Right cardiac atrium (tissue), 5 donors: ENCODE data around the gene JPH4. TPM values are rescaled to one million over a fixed set of nuclear protein-coding genes. Genes with fewer than 3 reads are reported as not detected.
"Not testable (repeated sequence)": the region's sequence is repeated elsewhere in the genome, so short reads cannot be mapped to it uniquely, and the experiment has no call there.

ENCODE experiments used
- ATAC-seq, 2 donors: fragments of 200-7000 bp; cut with Tn5 transposase; one replicate each; pipeline versions ENCODE4 v1.8.0 to v1.9.1; 2020; ENCODE audit warnings: moderate library complexity in 2 of 2, mild to moderate bottlenecking in 1 of 2
- DNase-seq, 3 donors: peaks; one replicate each; pipeline ENCODE4 v3.0.0-alpha.2; 2020
- H3K27ac ChIP-seq: one replicate; pipeline ENCODE4 v1.5.1; 2013; ENCODE audit warnings: mild to moderate bottlenecking, low read length, control low read depth, moderate library complexity
- H3K27me3 ChIP-seq: one replicate; pipeline ENCODE4 v1.6.1; 2013; ENCODE audit not compliant: control insufficient read depth, insufficient read depth
- H3K4me1 ChIP-seq: one replicate; pipeline ENCODE4 v1.6.1; 2013; ENCODE audit warnings: low read length; ENCODE audit not compliant: control insufficient read depth, insufficient read depth
- H3K4me3 ChIP-seq: one replicate; pipeline ENCODE4 v1.5.1; 2013; ENCODE audit warnings: low read length, control low read depth
- H3K9me3 ChIP-seq: one replicate; pipeline ENCODE4 v1.6.1; 2013; ENCODE audit warnings: low read length; ENCODE audit not compliant: control insufficient read depth
- WGBS: extraction: QIAGEN DNeasy Blood & Tissue Kit; methylation state at CpG from one replicate; pipeline ENCODE4 v1.1.7; 2013; 5-methylcytosine and 5-hydroxymethylcytosine counted together
- intact Hi-C, 4 donors: fragments of 100-400 bp; cut with DNase I; formaldehyde crosslinking; loops; one replicate each; pipeline versions ENCODE4 v1.11.0 to v1.14.0; 2022 to 2023
- polyA plus RNA-seq: library from polyadenylated mRNA; stranded (reverse); fragments of 200-250 nt; gene quantifications from one replicate; pipeline ENCODE4 v1.2.3, GENCODE V29; 2013
- total RNA-seq, 4 donors: library from RNA; stranded (reverse); fragmentation: NEBNext Ultra II Directional; extraction: Animal tissue kit (Norgen Biotek cat#: 25700); gene quantifications; one replicate each; pipeline ENCODE4 v1.2.1, GENCODE V29; 2021
- donor health status: healthy with polysubstance abuse.
- donor health status: DM: no; HTN: yes; CAD: no.
- donor health status: DM: no; HTN: no; CAD: no.
- donor health status: DM: no; HTN: yes; CAD: no; lungs with severe emphysema.
- donor health status: DM: yes; HTN: yes; CAD: no.

The JPH4 gene
- total and polyA plus RNA-seq, 5 donors, result 0.11 to 0.38 (median 0.23) TPM

GRCh38 chr14:23617539-23617938 is 38.9 kb upstream of the JPH4 start:
- no peaks in the 10 kb centered on the region for H3K4me1 ChIP-seq
- no peaks in the 10 kb centered on the region for H3K9me3 ChIP-seq
- no peaks in the 10 kb centered on the region for H3K27me3 ChIP-seq
- 81% methylated on average over 1 of the region's 1 CpG for WGBS
- no peak for DNase-seq
- H3K4me3 ChIP-seq, result no peak overlapping the region
- ATAC-seq, result no peak
- intact Hi-C loops, result no loop called here
- H3K27ac ChIP-seq, result no peak overlapping the region

- 44% methylated on average over 5 of the region's 5 CpGs for WGBS
- Histone ChIP-seq H3K27me3 (no peaks in the 10 kb centered on the region), H3K9me3 (no peaks in the 10 kb centered on the region), H3K27ac (no peak overlapping the region), H3K4me3 (no peak overlapping the region), H3K4me1 (no peaks in the 10 kb centered on the region)
- ATAC-seq (no peak), DNase-seq (no peak)
- intact Hi-C loops, result no loop called here
These were observed 37.3 kb upstream of the JPH4 start for GRCh38 chr14:23615856-23616255.

DNA sequence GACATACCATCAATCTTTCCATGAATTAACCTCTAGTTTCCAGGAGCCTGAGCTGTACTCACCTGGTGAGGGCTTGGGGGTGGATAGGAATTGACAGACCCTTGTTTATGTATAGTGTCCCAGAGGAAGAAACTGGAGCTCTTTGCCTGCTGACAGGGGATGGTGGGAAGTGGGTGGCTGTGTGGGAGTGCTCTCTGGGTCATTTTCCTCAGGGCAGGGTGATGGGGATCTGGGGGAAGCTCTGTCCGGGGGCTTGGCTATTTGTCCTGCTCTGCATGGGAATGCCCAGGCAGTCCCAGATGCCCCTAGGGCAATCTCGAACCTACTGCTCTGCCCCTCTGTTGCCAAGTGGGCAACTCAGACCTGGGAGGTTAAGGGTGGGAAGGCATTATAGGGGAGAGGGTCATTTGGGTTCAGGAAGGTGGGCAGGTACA is 35.8 kb upstream of the JPH4 start:
- intact Hi-C loops, result no loop called here
- no peak overlapping the region for H3K27ac ChIP-seq
- H3K4me1 ChIP-seq, result no peaks in the 10 kb centered on the region
- no peak overlapping the region for H3K4me3 ChIP-seq
- no peaks in the 10 kb centered on the region for H3K9me3 ChIP-seq
- WGBS, result 53% methylated on average over 2 of the region's 2 CpGs
- H3K27me3 ChIP-seq, result no peaks in the 10 kb centered on the region
- ATAC-seq, result no peak
- no peak for DNase-seq

- no peak overlapping the region for H3K27ac ChIP-seq
- intact Hi-C loops, result no loop called here
- H3K9me3 ChIP-seq, result no peaks in the 10 kb centered on the region
- 84% methylated on average over 6 of the region's 6 CpGs for WGBS
- DNase-seq (no peak), ATAC-seq (no peak)
- H3K27me3 ChIP-seq, result no peaks in the 10 kb centered on the region
- H3K4me1 ChIP-seq, result no peaks in the 10 kb centered on the region
- no peak overlapping the region for H3K4me3 ChIP-seq
These were observed 34.9 kb upstream of the JPH4 start for GRCh38 chr14:23613242-23614070.

DNA sequence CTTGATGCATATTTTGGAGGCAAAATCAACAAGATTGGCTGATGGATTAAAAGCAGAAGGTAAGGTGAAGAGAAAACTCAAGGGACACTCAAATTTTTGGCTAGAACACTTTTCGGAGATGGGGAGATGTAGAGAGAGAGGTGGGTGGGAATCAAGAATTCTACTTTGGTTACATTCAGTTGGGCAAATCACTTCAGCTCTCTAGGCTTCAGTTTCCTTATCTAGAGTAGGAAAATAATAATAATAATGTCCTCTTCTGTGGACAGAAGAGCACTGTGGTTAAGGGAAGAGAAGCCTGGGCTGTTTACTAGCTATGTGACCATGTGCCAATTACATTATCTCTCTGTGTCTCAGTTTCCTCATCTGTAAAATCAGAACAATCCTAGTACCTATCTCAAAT is 34.2 kb upstream of the JPH4 start:
- DNase-seq, result no peak
- no peak for ATAC-seq
- 96% methylated on average over 1 of the region's 1 CpG for WGBS
- intact Hi-C loops, result no loop called here
- Histone ChIP-seq H3K27ac (no peak overlapping the region), H3K4me1 (no peaks in the 10 kb centered on the region), H3K27me3 (no peaks in the 10 kb centered on the region), H3K4me3 (no peak overlapping the region), H3K9me3 (no peaks in the 10 kb centered on the region)

- intact Hi-C loops, result no loop called here
- H3K27me3 ChIP-seq, result no peaks in the 10 kb centered on the region
- ATAC-seq (no peak), DNase-seq (no peak)
- 62% methylated on average over 4 of the region's 4 CpGs for WGBS
- no peak overlapping the region for H3K4me3 ChIP-seq
- no peaks in the 10 kb centered on the region for H3K4me1 ChIP-seq
- H3K27ac ChIP-seq, result no peak overlapping the region
- no peaks in the 10 kb centered on the region for H3K9me3 ChIP-seq
These were observed 33.8 kb upstream of the JPH4 start for GRCh38 chr14:23612354-23612732.

DNA sequence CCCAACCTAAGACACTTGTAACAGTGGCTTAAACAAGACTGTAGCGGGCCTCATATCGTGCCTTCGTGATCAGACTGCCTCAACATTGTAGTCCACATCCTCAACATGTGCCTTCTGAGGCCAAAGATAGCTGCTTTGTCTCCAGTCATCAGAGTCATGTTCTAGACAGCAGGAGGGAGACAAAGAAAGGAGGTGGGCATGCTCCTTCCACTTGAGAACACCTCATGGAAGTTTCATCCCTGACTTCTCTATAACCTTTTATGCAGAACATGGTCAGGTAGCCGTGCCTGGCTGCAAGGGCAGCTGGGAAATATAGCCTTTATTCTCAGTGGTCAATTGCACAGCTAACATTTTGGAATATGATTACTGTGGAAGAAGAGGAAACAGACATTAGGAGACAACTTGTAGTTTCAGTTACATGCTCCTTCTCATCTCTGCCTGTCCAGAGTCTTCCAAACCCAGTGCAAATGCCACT is 32.3 kb upstream of the JPH4 start:
- Histone ChIP-seq H3K27ac (no peak overlapping the region), H3K4me3 (no peak overlapping the region), H3K9me3 (no peaks in the 10 kb centered on the region), H3K4me1 (no peaks in the 10 kb centered on the region), H3K27me3 (no peaks in the 10 kb centered on the region)
- intact Hi-C loops, result no loop called here
- 53% methylated on average over 4 of the region's 4 CpGs for WGBS
- no peak for ATAC-seq
- DNase-seq, result no peak

GRCh38 chr14:23610090-23610814 is 31.7 kb upstream of the JPH4 start:
- no peaks in the 10 kb centered on the region for H3K9me3 ChIP-seq
- no peak overlapping the region for H3K4me3 ChIP-seq
- intact Hi-C loops, result no loop called here
- H3K27ac ChIP-seq, result no peak overlapping the region
- ATAC-seq, result no peak
- H3K27me3 ChIP-seq, result no peaks in the 10 kb centered on the region
- WGBS, result 50% methylated on average over 2 of the region's 2 CpGs
- DNase-seq, result no peak
- no peaks in the 10 kb centered on the region for H3K4me1 ChIP-seq

- H3K4me1 ChIP-seq, ATAC-seq, H3K4me3 ChIP-seq, DNase-seq, H3K27me3 ChIP-seq, H3K27ac ChIP-seq, intact Hi-C loops, H3K9me3 ChIP-seq: not testable (repeated sequence)
- WGBS, result 63% methylated on average over 7 of the region's 7 CpGs
These were observed 31.0 kb upstream of the JPH4 start for GRCh38 chr14:23609411-23610089.

DNA sequence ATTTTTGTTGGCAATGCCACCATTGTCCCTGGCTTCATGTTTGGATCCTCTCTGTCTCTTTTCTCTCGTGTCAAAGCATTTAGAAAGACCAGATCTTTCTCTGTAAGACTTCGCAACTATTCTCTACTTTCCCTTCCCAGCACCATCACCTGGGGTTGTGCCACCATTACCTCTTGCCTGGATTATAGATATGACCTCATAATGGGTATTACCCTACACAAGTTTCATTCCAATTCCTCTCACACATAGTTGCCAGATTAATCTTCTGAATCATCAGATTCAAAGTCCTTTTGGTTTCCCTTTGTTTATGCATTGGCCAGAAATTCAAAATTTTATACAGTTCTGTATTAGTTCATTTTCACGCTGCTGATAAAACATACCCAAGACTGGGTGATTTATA is 30.4 kb upstream of the JPH4 start:
- no peak for DNase-seq
- 81% methylated on average over 3 of the region's 3 CpGs for WGBS
- no peaks in the 10 kb centered on the region for H3K9me3 ChIP-seq
- intact Hi-C loops, result no loop called here
- no peak for ATAC-seq
- no peak overlapping the region for H3K4me3 ChIP-seq
- H3K27me3 ChIP-seq, result no peaks in the 10 kb centered on the region
- no peak overlapping the region for H3K27ac ChIP-seq
- no peaks in the 10 kb centered on the region for H3K4me1 ChIP-seq

GRCh38 chr14:23608454-23608853 is 29.9 kb upstream of the JPH4 start:
- intact Hi-C loops, result no loop called here
- WGBS, result 23% methylated on average over 1 of the region's 1 CpG
- Histone ChIP-seq H3K27ac (no peak overlapping the region), H3K9me3 (no peaks in the 10 kb centered on the region), H3K4me1 (no peaks in the 10 kb centered on the region), H3K27me3 (no peaks in the 10 kb centered on the region), H3K4me3 (no peak overlapping the region)
- ATAC-seq (peak; percentile 49 to 60), DNase-seq (peak in 2 of 3 donors; percentile 59 to 71)
